H1 (cell line): ENCODE measurements around the gene RPS6KA6. TPM values are rescaled to one million over a fixed set of nuclear protein-coding genes. Genes with fewer than 3 reads are reported as not detected.

ENCODE experiments used
- CTCF ChIA-PET: fragments of 300-600 bp; sonication (Branson Sonifier 250); formaldehyde crosslinking; loops from one replicate; lab custom pipeline; 2021; ENCODE audit not compliant: partially characterized antibody; lab: Charles Lee
- POLR2A ChIA-PET: fragments of 300-600 bp; sonication (Branson Sonifier 250); formaldehyde crosslinking; loops from one replicate; lab custom pipeline; 2021; ENCODE audit warnings: inconsistent platforms; ENCODE audit not compliant: partially characterized antibody; lab: Charles Lee
- DNase-seq, 2 experiments: peaks; one replicate each; pipeline versions ENCODE4 v3.0.0 to v3.0.0-alpha.2; 2010 to 2022; ENCODE audit warnings: low spot score in 2 of 2, low read depth in 1 of 2, mixed read lengths in 1 of 2
- FAIRE-seq: peaks from 2 replicates; lab custom pipeline; 2011; peaks lifted over from hg19 to GRCh38; lab: Jason Lieb, UNC
- H2AFZ ChIP-seq: 2 replicates; pipeline ENCODE4 v1.8.1; 2012; ENCODE audit warnings: low read length, inconsistent platforms
- H2AK5ac ChIP-seq: 2 replicates; pipeline ENCODE4 v1.6.1; 2013; ENCODE audit warnings: low read depth, low read length
- H2BK120ac ChIP-seq: replicated peaks from 2 replicates; pipeline ENCODE3; 2013; ENCODE audit warnings: low read depth, low read length, inconsistent platforms
- H2BK12ac ChIP-seq: 2 replicates; pipeline ENCODE4 v1.6.1; 2013; ENCODE audit warnings: low read depth, low read length
- H2BK15ac ChIP-seq: 2 replicates; pipeline ENCODE4 v1.6.1; 2013; ENCODE audit warnings: low read length
- H2BK20ac ChIP-seq: 2 replicates; pipeline ENCODE4 v1.6.1; 2013; ENCODE audit warnings: low read length
- H2BK5ac ChIP-seq: 2 replicates; pipeline ENCODE4 v1.6.1; 2013; ENCODE audit warnings: low read depth, low read length
- H3K14ac ChIP-seq: 2 replicates; pipeline ENCODE4 v1.6.1; 2013; ENCODE audit warnings: inconsistent platforms; ENCODE audit not compliant: insufficient read length
- H3K18ac ChIP-seq: 2 replicates; pipeline ENCODE4 v1.6.1; 2013; ENCODE audit warnings: low read length; ENCODE audit errors: extremely low read depth
- H3K23ac ChIP-seq: 2 replicates; pipeline ENCODE4 v1.6.1; 2013; ENCODE audit warnings: inconsistent platforms; ENCODE audit not compliant: insufficient read length
- H3K23me2 ChIP-seq: 2 replicates; pipeline ENCODE4 v1.6.1; 2013; ENCODE audit warnings: low read depth, low read length
- H3K27ac ChIP-seq: 2 replicates; pipeline ENCODE4 v1.6.1; 2011; ENCODE audit warnings: low read depth, low read length, inconsistent platforms
- H3K27me3 ChIP-seq, 4 experiments: replicated peaks in 1 of 4; 1 replicate in 1 of 4; 2 replicates in 3 of 4; pipeline versions ENCODE4 v1.6.1 to v1.8.1; 2011 to 2013; ENCODE audit warnings: low read length in 3 of 4, mild to moderate bottlenecking in 3 of 4, inconsistent platforms in 2 of 4, mixed read lengths in 2 of 4, moderate library complexity in 1 of 4; ENCODE audit not compliant: control insufficient read depth in 3 of 4, insufficient read depth in 3 of 4; ENCODE audit errors: extremely low read depth in 1 of 4
- H3K36me3 ChIP-seq, 4 experiments: 2 replicates each; pipeline versions ENCODE4 v1.6.1 to v1.8.1; 2011 to 2013; ENCODE audit warnings: mild to moderate bottlenecking in 4 of 4, low read length in 3 of 4, moderate library complexity in 2 of 4, control low read depth in 1 of 4, inconsistent platforms in 1 of 4; ENCODE audit not compliant: insufficient read depth in 4 of 4, control insufficient read depth in 2 of 4
- H3K4ac ChIP-seq: replicated peaks from 2 replicates; pipeline ENCODE3; 2013; ENCODE audit warnings: low read length, low read depth, mixed read lengths, inconsistent platforms; ENCODE audit not compliant: insufficient read length
- H3K4me1 ChIP-seq, 4 experiments: replicated peaks in 1 of 4; 1 replicate in 1 of 4; 2 replicates in 3 of 4; pipeline versions ENCODE4 v1.6.1 to v1.8.1; 2011 to 2013; ENCODE audit warnings: low read length in 3 of 4, inconsistent platforms in 2 of 4, mixed read lengths in 1 of 4; ENCODE audit not compliant: insufficient read depth in 4 of 4, control insufficient read depth in 3 of 4
- H3K4me2 ChIP-seq, 2 experiments: 2 replicates each; pipeline versions ENCODE4 v1.6.1 to v1.8.1; 2011 to 2013; ENCODE audit warnings: low read depth in 2 of 2, low read length in 2 of 2, control low read depth in 1 of 2, inconsistent platforms in 1 of 2, mild to moderate bottlenecking in 1 of 2; ENCODE audit not compliant: insufficient read depth in 1 of 2
- H3K4me3 ChIP-seq, 4 experiments: fragments of 200-600, 300-600 bp in 1 of 4; sonication (generic), shearing (Covaris generic), sonication (Bioruptor Twin) in 1 of 4; 2 replicates each; pipeline versions ENCODE4 v1.5.1 to v1.8.1; 2011 to 2016; ENCODE audit warnings: low read length in 4 of 4, low read depth in 3 of 4, control low read depth in 2 of 4, inconsistent platforms in 2 of 4, mild to moderate bottlenecking in 2 of 4, mixed read lengths in 1 of 4, moderate library complexity in 1 of 4; ENCODE audit not compliant: insufficient read depth in 2 of 4; ENCODE audit errors: extremely low read depth in 1 of 4
- H3K56ac ChIP-seq: replicated peaks from 2 replicates; pipeline ENCODE3; 2013; ENCODE audit warnings: low read depth, mild to moderate bottlenecking, mixed read lengths, low read length, inconsistent platforms; ENCODE audit not compliant: insufficient read length
- H3K79me1 ChIP-seq: 2 replicates; pipeline ENCODE4 v1.6.1; 2013; ENCODE audit warnings: low read depth, low read length, control low read depth
- H3K79me2 ChIP-seq, 2 experiments: 2 replicates each; pipeline versions ENCODE4 v1.6.1 to v1.8.1; 2012 to 2013; ENCODE audit warnings: low read length in 2 of 2, mild to moderate bottlenecking in 2 of 2, inconsistent platforms in 1 of 2; ENCODE audit not compliant: insufficient read depth in 2 of 2, control insufficient read depth in 1 of 2
- H3K9ac ChIP-seq, 4 experiments: replicated peaks in 1 of 4; 1 replicate in 1 of 4; 2 replicates in 3 of 4; pipeline versions ENCODE4 v1.6.1 to v1.8.1; 2011 to 2013; ENCODE audit warnings: low read depth in 3 of 4, low read length in 3 of 4, control low read depth in 2 of 4, mild to moderate bottlenecking in 2 of 4, moderate library complexity in 2 of 4, inconsistent platforms in 1 of 4; ENCODE audit errors: extremely low read depth in 1 of 4
- H3K9me3 ChIP-seq, 2 experiments: 2 replicates each; pipeline versions ENCODE4 v1.6.1 to v1.8.1; 2012 to 2013; ENCODE audit warnings: mild to moderate bottlenecking in 2 of 2, moderate library complexity in 2 of 2, control low read depth in 1 of 2, inconsistent platforms in 1 of 2, low read depth in 1 of 2, low read length in 1 of 2, mixed read lengths in 1 of 2; ENCODE audit not compliant: insufficient read depth in 2 of 2
- H4K20me1 ChIP-seq, 2 experiments: replicated peaks in 1 of 2; 2 replicates each; pipeline versions ENCODE3 to v1.8.1; 2011 to 2013; ENCODE audit warnings: inconsistent platforms in 2 of 2, low read length in 2 of 2, mild to moderate bottlenecking in 1 of 2; ENCODE audit not compliant: insufficient read depth in 2 of 2, control insufficient read depth in 1 of 2
- H4K5ac ChIP-seq: 2 replicates; pipeline ENCODE4 v1.6.1; 2013; ENCODE audit warnings: low read length, low read depth, mixed read lengths, inconsistent platforms; ENCODE audit not compliant: insufficient read length
- H4K8ac ChIP-seq: 2 replicates; pipeline ENCODE4 v1.8.0; 2013; ENCODE audit warnings: mild to moderate bottlenecking, moderate library complexity, low read length, inconsistent platforms; ENCODE audit not compliant: insufficient read depth; ENCODE audit errors: extremely low read depth
- H4K91ac ChIP-seq: replicated peaks from 2 replicates; pipeline ENCODE3; 2013; ENCODE audit warnings: low read length, mixed read lengths, inconsistent platforms; ENCODE audit not compliant: insufficient read length
- EZH2 ChIP-seq: fragments of 200-600 bp; sonication (generic); IDR thresholded peaks from 2 replicates; pipeline ENCODE4 v1.7.1; 2012; ENCODE audit warnings: low read depth, mild to moderate bottlenecking, moderate library complexity, low read length, inconsistent platforms; ENCODE audit not compliant: severe bottlenecking
- GABPA ChIP-seq: IDR thresholded peaks from 2 replicates; pipeline ENCODE4 v1.6.1; 2011; ENCODE audit warnings: mild to moderate bottlenecking, low read length, moderate library complexity, borderline replicate concordance; ENCODE audit not compliant: insufficient read depth
- HDAC2 ChIP-seq, 2 experiments: fragments of 300-600 bp in 1 of 2; sonication (generic) in 1 of 2; IDR thresholded peaks; 2 replicates each; pipeline ENCODE4 v1.6.1; 2011 to 2012; ENCODE audit warnings: low read depth in 2 of 2, low read length in 2 of 2, mild to moderate bottlenecking in 2 of 2, moderate library complexity in 2 of 2, borderline replicate concordance in 1 of 2, inconsistent platforms in 1 of 2
- NANOG ChIP-seq: IDR thresholded peaks from 2 replicates; pipeline ENCODE4 v1.6.1; 2011; ENCODE audit warnings: low read length, low read depth, mild to moderate bottlenecking, inconsistent platforms; ENCODE audit not compliant: insufficient read depth, poor library complexity, severe bottlenecking
- POU5F1 ChIP-seq: IDR thresholded peaks from 2 replicates; pipeline ENCODE4 v1.6.1; 2011; ENCODE audit warnings: low read depth, mild to moderate bottlenecking, low read length, moderate library complexity
- RNF2 ChIP-seq: fragments of 200-900, 300-1000 bp; sonication (generic); IDR thresholded peaks from 2 replicates; pipeline ENCODE4 v1.7.1; 2016; ENCODE audit warnings: borderline replicate concordance, low read depth, mild to moderate bottlenecking, antibody characterized with exemption, low read length; ENCODE audit not compliant: poor library complexity, severe bottlenecking; ENCODE audit errors: missing control alignments
- WGBS, 2 experiments: shearing (Covaris generic) in 1 of 2; methylation state at CpG; one replicate each; pipeline versions ENCODE4 v1.1.6 to v1.1.7; 2013 to 2015; ENCODE audit warnings: low lambda C conversion rate in 2 of 2, mixed read lengths in 2 of 2, inconsistent platforms in 1 of 2, low coverage in 1 of 2, missing lambda C conversion rate in 1 of 2; ENCODE audit not compliant: insufficient replicate concordance in 2 of 2, insufficient coverage in 1 of 2, insufficient read length in 1 of 2; ENCODE audit errors: extremely low coverage in 1 of 2, missing lambda C conversion rate in 1 of 2; 5-methylcytosine and 5-hydroxymethylcytosine counted together
- polyA plus RNA-seq, 7 experiments: library from polyadenylated mRNA; depleted of rRNA in 3 of 7; stranded (reverse) in 5 of 7; unstranded in 2 of 7; fragments of >200 nt in 5 of 7; fragments of 200-250 nt in 2 of 7; gene quantifications; 1 replicate in 5 of 7; 2 replicates in 1 of 7; 4 replicates in 1 of 7; pipeline versions ENCODE4 v1.2.1 to v1.2.3, GENCODE V29; 2011 to 2013; ENCODE audit warnings: missing spikeins in 2 of 7, mixed read lengths in 2 of 7
- total RNA-seq: library from RNA; stranded (reverse); fragmentation: NEBNext Ultra II Directional; extraction: Animal tissue kit (Norgen Biotek cat#: 25700); gene quantifications from 2 replicates; pipeline ENCODE4 v1.2.1, GENCODE V29; 2021

Gene RPS6KA6
- total and polyA plus RNA-seq, 2 of the 8 experiments (the other 6 are each of a cell fraction or from before 2014, with no cell fraction given), result 3.5 to 14.6 TPM

- no peak overlapping the region for H2AK5ac ChIP-seq
- H2BK5ac ChIP-seq, result no peak overlapping the region
- DNase-seq (no peak), FAIRE-seq (no peak)
- H3K9ac ChIP-seq, result no peak overlapping the region
- no peak overlapping the region for H2BK20ac ChIP-seq
- H3K14ac ChIP-seq, result no peak overlapping the region
- 100% methylated on average over 1 of the region's 1 CpG; no CpG with 5 or more reads in 1 of the 2 experiments for WGBS, 2 experiments
- H3K23ac ChIP-seq, result no peak overlapping the region
- no peak overlapping the region for H3K4me2 ChIP-seq
- no peaks in the 10 kb centered on the region for H3K23me2 ChIP-seq
- TF ChIP-seq EZH2 (no peak), GABPA (no peak), RNF2 (no peak), POU5F1 (no peak), NANOG (no peak), HDAC2 (IDR thresholded peaks at IDR 0.05; ENCODE audit: borderline replicate concordance in 1 of 2, low read depth in 2 of 2, low read length in 2 of 2) (no peak)
- no peak overlapping the region for H2BK12ac ChIP-seq
- H3K4me1 ChIP-seq, result no peaks in the 10 kb centered on the region; a peak in 2 of 7 replicates
- H4K5ac ChIP-seq, result no peak overlapping the region
- H2BK15ac ChIP-seq, result no peak overlapping the region
- no peaks in the 10 kb centered on the region for H3K27me3 ChIP-seq
- CTCF ChIA-PET, result no interaction called here
- no peaks in the 10 kb centered on the region for H3K79me1 ChIP-seq
- no peak overlapping the region for H3K18ac ChIP-seq
- no peaks in the 10 kb centered on the region for H3K79me2 ChIP-seq
- H3K27ac ChIP-seq, result no peak overlapping the region
- no peaks in the 10 kb centered on the region for H4K20me1 ChIP-seq
- no peak overlapping the region for H4K8ac ChIP-seq
- no peak overlapping the region for H3K56ac ChIP-seq
- no peak overlapping the region for H3K4me3 ChIP-seq
- H3K9me3 ChIP-seq, result no peaks in the 10 kb centered on the region
- no peak overlapping the region for H2AFZ ChIP-seq
- no peaks in the 10 kb centered on the region for H3K36me3 ChIP-seq
- POLR2A ChIA-PET, result no interaction called here
- no peak overlapping the region for H4K91ac ChIP-seq
- H3K4ac ChIP-seq, result no peak overlapping the region
- H2BK120ac ChIP-seq, result no peak overlapping the region
Observed at GRCh38 chrX:84165711-84166110, 22.3 kb downstream of the RPS6KA6 start.
